NCI-H2171 (cell line): ENCODE measurements around the gene PTPN5.
"Not testable (repeated sequence)": the region's sequence is repeated elsewhere in the genome, so short reads cannot be mapped to it uniquely, and the experiment has no call there.

ENCODE experiments used
- DNase-seq: peaks from one replicate; lab custom pipeline; 2025; lab: John Stamatoyannopoulos, UW

Gene PTPN5

GRCh38 chr11:18709414-18709813 is 82.2 kb downstream of the PTPN5 start:
- no peak for DNase-seq

GRCh38 chr11:18707811-18708340 is 83.7 kb downstream of the PTPN5 start:
- no peak for DNase-seq

GRCh38 chr11:18706330-18707243 is 85.0 kb downstream of the PTPN5 start:
- peak; percentile 24 for DNase-seq

GRCh38 chr11:18705651-18706281 is 85.8 kb downstream of the PTPN5 start:
- DNase-seq = no peak

GRCh38 chr11:18704698-18705097 is 86.9 kb downstream of the PTPN5 start:
- DNase-seq = no peak

GRCh38 chr11:18704045-18704645 is 87.5 kb downstream of the PTPN5 start:
- no peak for DNase-seq

GRCh38 chr11:18703001-18703763 is 88.4 kb downstream of the PTPN5 start:
- DNase-seq = no peak

GRCh38 chr11:18701614-18702216 is 89.9 kb downstream of the PTPN5 start:
- no peak for DNase-seq

GRCh38 chr11:18700872-18701271 is 90.7 kb downstream of the PTPN5 start:
- DNase-seq = no peak

- no peak for DNase-seq
Observed at GRCh38 chr11:18700375-18700774, 91.2 kb downstream of the PTPN5 start.

GRCh38 chr11:18699848-18700261 is 91.7 kb downstream of the PTPN5 start:
- no peak for DNase-seq

GRCh38 chr11:18699269-18699596 is 92.4 kb downstream of the PTPN5 start:
- DNase-seq = no peak

GRCh38 chr11:18698341-18699268 is 93.0 kb downstream of the PTPN5 start, which contains the start of gene TMEM86A:
TMEM86A (plus strand) TSS chr11:18698779; CDS start chr11:18698887, 108 bp downstream.
- DNase-seq = peak; percentile 53

GRCh38 chr11:18697576-18697975 is 94.0 kb downstream of the PTPN5 start:
- DNase-seq = no peak

GRCh38 chr11:18696638-18697225 is 94.9 kb downstream of the PTPN5 start:
- DNase-seq = no peak

- no peak for DNase-seq
Observed at GRCh38 chr11:18692941-18693760, 98.4 kb downstream of the PTPN5 start.

- DNase-seq = not testable (repeated sequence)
Observed at GRCh38 chr11:18691467-18692140, 100.0 kb downstream of the PTPN5 start.

GRCh38 chr11:18684267-18684666 is 107.3 kb downstream of the PTPN5 start:
- no peak for DNase-seq
